Liver (tissue), 3 donors: ENCODE results near the gene SDK2.

Experiments used
- JUND ChIP-seq, 2 donors: IDR thresholded peaks; 2 replicates each; pipeline ENCODE4 v1.6.1; 2016; ENCODE audit warnings: antibody characterized with exemption in 2 of 2
- TAF1 ChIP-seq: conservative IDR thresholded peaks from 2 replicates; pipeline ENCODE4 v1.6.1; 2016; ENCODE audit warnings: antibody characterized with exemption, mild to moderate bottlenecking
- YY1 ChIP-seq: IDR thresholded peaks from 2 replicates; pipeline ENCODE4 v1.6.1; 2016; ENCODE audit warnings: antibody characterized with exemption, mild to moderate bottlenecking
- TF ChIP-seq, protein P1 (sequence below): fragments of 150-350 bp; IDR thresholded peaks from 2 replicates; pipeline ENCODE4 v1.5.1; 2017; ENCODE audit warnings: improper control_type of control experiment, low read depth, low read length; ENCODE audit not compliant: missing input control
- TF ChIP-seq, protein P2 (sequence below): IDR thresholded peaks from 2 replicates; pipeline ENCODE4 v1.6.1; 2016; ENCODE audit warnings: antibody characterized with exemption, mild to moderate bottlenecking
- TF ChIP-seq, protein P3 (sequence below): IDR thresholded peaks from 2 replicates; pipeline ENCODE4 v1.6.1; 2016; ENCODE audit warnings: antibody characterized with exemption
- donor health status: healthy.
- donor health status: healthy.

DNA sequence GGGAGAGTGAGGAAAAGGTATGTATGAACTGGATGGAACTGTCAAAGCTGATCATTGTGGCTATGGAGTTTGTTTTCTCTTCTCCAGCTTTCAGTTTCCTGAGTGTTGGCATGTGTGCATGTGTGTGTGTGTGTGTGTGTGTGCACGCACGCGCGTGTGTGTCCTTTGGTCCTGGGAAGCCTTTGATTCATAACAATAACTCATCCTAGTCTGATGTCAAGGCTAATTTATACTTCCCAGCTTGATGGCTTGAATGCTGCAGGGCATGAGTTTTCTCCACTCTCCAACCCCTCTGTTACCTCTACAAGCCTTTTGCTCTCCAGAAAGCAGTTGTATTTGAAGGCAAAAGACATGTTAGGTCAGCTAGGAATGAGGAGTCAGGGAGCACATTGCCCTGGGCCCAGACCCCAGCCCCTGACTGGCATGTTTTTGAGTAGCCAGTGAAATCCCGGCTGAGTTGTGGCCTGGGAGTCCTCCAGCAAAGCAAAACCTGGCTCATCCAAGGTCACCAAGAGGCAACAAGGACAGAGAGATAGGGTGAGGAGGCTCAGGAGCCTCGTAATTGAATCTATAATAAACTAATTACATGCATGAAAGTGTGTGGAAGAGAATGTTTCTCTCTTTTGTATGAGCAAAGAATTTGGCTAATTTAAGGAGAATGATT is 323.5 kb downstream of the SDK2 start:
- TF ChIP-seq, protein P1, sequence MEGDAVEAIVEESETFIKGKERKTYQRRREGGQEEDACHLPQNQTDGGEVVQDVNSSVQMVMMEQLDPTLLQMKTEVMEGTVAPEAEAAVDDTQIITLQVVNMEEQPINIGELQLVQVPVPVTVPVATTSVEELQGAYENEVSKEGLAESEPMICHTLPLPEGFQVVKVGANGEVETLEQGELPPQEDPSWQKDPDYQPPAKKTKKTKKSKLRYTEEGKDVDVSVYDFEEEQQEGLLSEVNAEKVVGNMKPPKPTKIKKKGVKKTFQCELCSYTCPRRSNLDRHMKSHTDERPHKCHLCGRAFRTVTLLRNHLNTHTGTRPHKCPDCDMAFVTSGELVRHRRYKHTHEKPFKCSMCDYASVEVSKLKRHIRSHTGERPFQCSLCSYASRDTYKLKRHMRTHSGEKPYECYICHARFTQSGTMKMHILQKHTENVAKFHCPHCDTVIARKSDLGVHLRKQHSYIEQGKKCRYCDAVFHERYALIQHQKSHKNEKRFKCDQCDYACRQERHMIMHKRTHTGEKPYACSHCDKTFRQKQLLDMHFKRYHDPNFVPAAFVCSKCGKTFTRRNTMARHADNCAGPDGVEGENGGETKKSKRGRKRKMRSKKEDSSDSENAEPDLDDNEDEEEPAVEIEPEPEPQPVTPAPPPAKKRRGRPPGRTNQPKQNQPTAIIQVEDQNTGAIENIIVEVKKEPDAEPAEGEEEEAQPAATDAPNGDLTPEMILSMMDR, result no peak
- TF ChIP-seq JUND (IDR thresholded peaks at IDR 0.05) (no peak), YY1 (no peak), TAF1 (no peak)
- TF ChIP-seq, protein P2, sequence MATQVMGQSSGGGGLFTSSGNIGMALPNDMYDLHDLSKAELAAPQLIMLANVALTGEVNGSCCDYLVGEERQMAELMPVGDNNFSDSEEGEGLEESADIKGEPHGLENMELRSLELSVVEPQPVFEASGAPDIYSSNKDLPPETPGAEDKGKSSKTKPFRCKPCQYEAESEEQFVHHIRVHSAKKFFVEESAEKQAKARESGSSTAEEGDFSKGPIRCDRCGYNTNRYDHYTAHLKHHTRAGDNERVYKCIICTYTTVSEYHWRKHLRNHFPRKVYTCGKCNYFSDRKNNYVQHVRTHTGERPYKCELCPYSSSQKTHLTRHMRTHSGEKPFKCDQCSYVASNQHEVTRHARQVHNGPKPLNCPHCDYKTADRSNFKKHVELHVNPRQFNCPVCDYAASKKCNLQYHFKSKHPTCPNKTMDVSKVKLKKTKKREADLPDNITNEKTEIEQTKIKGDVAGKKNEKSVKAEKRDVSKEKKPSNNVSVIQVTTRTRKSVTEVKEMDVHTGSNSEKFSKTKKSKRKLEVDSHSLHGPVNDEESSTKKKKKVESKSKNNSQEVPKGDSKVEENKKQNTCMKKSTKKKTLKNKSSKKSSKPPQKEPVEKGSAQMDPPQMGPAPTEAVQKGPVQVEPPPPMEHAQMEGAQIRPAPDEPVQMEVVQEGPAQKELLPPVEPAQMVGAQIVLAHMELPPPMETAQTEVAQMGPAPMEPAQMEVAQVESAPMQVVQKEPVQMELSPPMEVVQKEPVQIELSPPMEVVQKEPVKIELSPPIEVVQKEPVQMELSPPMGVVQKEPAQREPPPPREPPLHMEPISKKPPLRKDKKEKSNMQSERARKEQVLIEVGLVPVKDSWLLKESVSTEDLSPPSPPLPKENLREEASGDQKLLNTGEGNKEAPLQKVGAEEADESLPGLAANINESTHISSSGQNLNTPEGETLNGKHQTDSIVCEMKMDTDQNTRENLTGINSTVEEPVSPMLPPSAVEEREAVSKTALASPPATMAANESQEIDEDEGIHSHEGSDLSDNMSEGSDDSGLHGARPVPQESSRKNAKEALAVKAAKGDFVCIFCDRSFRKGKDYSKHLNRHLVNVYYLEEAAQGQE, result no peak
- TF ChIP-seq, protein P3, sequence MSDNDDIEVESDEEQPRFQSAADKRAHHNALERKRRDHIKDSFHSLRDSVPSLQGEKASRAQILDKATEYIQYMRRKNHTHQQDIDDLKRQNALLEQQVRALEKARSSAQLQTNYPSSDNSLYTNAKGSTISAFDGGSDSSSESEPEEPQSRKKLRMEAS, result no peak
